Brain microvascular endothelial cell (primary cell): Measurements from ENCODE around the gene VAV2.
A peak's percentile ranks its signal among the peaks of the same experiment; 100 is the strongest.
"Not testable (repeated sequence)": the region's sequence is repeated elsewhere in the genome, so short reads cannot be mapped to it uniquely, and the experiment has no call there.

Experiments used
- DNase-seq: peaks from one replicate; pipeline ENCODE4 v3.0.0-alpha.2; 2020
- H3K27ac ChIP-seq: fragments of 250-450 bp; sonication (Bioruptor Pico); 2 replicates; pipeline ENCODE4 v1.5.1; 2020; ENCODE audit warnings: mild to moderate bottlenecking, moderate library complexity
- H3K27me3 ChIP-seq: fragments of 250-450 bp; sonication (Bioruptor Pico); replicated peaks from 2 replicates; pipeline ENCODE4 v1.5.1; 2020; ENCODE audit warnings: mild to moderate bottlenecking
- H3K36me3 ChIP-seq: fragments of 250-450 bp; sonication (Bioruptor Pico); replicated peaks from 2 replicates; pipeline ENCODE4 v1.5.1; 2020; ENCODE audit warnings: mild to moderate bottlenecking
- H3K4me3 ChIP-seq: 2 replicates; pipeline ENCODE4 v1.5.1; 2011; ENCODE audit warnings: low read depth, mild to moderate bottlenecking, control low read depth, low read length, moderate library complexity
- in situ Hi-C: cut with HindIII; loops from 2 replicates; pipeline ENCODE4 v1.10.0; 2017; ENCODE audit warnings: low sequenced_read_pairs, low pct_ligation_motif_present
- TF ChIP-seq, protein P1 (sequence below): IDR thresholded peaks from 2 replicates; pipeline ENCODE4 v1.5.1; 2011; ENCODE audit warnings: low read depth, mild to moderate bottlenecking, moderate library complexity, low read length, control low read depth, inconsistent platforms; ENCODE audit errors: missing control alignments

Gene VAV2

DNA sequence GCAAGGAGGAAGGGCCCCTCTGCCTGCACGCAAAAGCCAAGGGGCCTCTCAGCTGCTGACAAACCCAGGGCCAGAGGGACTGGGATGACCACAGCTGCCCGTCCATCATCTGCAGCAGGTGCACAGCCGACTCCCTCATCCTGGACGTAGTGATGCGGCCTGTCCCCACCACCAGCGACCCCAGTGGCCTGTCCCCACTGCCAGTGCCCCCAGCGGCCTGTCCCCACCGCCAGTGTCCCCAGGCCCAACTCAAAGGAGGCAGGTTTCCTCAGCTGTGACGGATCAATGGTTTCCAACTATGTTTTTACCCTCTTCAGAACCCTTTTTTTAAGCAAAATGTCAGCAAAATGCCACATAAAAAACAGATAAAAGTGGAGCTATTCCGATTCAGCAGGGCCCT lies 62.5 kb downstream of the VAV2 start:
- DNase-seq = no peak
- Histone ChIP-seq H3K27ac (no peak overlapping the region), H3K4me3 (no peak overlapping the region), H3K36me3 (no peaks in the 10 kb centered on the region), H3K27me3 (no peaks in the 10 kb centered on the region)
- in situ Hi-C loops = no loop called here
- TF ChIP-seq, protein P1, sequence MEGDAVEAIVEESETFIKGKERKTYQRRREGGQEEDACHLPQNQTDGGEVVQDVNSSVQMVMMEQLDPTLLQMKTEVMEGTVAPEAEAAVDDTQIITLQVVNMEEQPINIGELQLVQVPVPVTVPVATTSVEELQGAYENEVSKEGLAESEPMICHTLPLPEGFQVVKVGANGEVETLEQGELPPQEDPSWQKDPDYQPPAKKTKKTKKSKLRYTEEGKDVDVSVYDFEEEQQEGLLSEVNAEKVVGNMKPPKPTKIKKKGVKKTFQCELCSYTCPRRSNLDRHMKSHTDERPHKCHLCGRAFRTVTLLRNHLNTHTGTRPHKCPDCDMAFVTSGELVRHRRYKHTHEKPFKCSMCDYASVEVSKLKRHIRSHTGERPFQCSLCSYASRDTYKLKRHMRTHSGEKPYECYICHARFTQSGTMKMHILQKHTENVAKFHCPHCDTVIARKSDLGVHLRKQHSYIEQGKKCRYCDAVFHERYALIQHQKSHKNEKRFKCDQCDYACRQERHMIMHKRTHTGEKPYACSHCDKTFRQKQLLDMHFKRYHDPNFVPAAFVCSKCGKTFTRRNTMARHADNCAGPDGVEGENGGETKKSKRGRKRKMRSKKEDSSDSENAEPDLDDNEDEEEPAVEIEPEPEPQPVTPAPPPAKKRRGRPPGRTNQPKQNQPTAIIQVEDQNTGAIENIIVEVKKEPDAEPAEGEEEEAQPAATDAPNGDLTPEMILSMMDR = no peak

DNA sequence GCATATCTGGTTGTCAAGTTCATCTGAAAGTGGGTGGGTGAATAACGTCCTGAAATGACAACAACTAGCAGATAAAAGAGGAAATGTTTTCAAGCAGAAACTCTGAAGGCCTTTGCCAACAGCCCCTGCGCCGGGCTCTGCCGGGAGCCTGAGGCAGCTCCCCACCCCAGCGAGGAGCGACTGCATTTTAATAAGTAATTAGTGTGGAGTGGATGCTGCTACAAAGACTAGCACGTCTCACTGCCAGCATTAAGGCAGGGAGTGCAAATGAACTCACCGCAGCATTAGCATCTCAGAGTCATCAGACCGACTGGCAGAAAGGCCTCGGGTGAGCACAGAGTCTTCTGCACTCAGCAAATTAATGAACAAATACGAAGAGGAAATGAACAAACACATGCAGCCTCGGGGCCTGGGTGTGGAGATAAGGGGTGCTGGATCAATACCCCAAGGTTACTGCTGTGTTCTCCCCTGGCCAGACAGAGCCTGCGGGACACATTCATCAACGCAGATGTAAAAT lies 63.8 kb downstream of the VAV2 start:
- no peaks in the 10 kb centered on the region for H3K36me3 ChIP-seq
- no peak overlapping the region for H3K27ac ChIP-seq
- in situ Hi-C loops = no loop called here
- no peak for DNase-seq
- TF ChIP-seq, protein P1 = no peak
- no peak overlapping the region for H3K4me3 ChIP-seq
- no peaks in the 10 kb centered on the region for H3K27me3 ChIP-seq

DNA sequence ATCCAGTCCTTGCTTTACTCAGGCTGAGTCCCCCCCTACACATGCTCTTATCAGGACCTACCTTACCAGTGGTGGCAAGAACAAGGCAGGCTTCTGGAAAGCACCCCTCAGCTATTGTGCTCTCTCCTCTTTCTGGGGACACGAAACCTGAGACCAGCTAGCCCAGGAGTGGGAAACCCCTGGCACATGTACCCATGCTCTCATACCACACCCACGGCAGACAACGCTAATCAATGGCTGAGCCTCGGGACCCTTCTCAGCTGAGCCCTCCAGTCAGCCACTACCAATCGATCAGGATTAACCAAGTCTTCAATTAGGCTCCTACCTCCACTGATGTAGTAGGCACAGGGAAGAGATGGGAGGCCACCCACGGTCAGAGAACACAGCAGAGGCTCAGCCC lies 65.1 kb downstream of the VAV2 start:
- DNase-seq = no peak
- H3K27ac ChIP-seq = no peak overlapping the region
- no peak overlapping the region for H3K4me3 ChIP-seq
- in situ Hi-C loops = no loop called here
- no peaks in the 10 kb centered on the region for H3K36me3 ChIP-seq
- TF ChIP-seq, protein P1 = no peak
- no peaks in the 10 kb centered on the region for H3K27me3 ChIP-seq

DNA sequence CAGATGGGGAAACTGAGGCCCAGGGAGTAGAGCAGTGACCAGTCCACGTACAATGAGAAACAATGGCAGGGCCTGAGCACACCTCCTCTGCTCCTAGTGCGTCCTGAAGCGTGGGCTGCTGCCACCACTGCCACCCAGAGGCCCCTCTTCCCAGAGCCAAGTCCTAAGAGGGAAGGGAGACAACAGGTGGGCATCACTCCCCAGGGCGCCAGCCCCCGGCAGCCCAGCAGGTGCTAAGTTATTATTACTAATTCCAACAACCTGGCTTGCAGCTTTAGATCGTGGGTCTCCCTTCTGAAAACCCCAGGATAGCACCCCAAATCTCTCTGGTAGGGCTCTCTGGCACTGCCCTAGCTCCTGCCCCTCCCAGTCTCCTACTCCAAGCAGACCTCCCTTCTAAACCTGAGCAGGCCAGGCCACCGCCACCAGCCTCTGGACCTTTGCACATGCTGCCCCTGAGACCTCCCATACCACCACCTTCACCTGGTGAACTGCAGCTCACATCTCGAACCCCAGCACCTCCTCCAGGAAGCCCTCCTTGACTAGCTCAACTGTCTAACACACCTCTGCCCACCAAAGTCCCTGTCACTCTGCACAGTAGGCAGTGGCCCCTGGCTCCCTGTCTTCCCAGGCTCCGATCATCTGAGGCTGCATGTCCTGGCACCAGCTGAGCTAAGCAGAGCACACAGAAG lies 65.8 kb downstream of the VAV2 start:
- no peak overlapping the region for H3K4me3 ChIP-seq
- in situ Hi-C loops = no loop called here
- no peak for DNase-seq
- H3K27me3 ChIP-seq = no peaks in the 10 kb centered on the region
- TF ChIP-seq, protein P1 = no peak
- no peaks in the 10 kb centered on the region for H3K36me3 ChIP-seq
- no peak overlapping the region for H3K27ac ChIP-seq

DNA sequence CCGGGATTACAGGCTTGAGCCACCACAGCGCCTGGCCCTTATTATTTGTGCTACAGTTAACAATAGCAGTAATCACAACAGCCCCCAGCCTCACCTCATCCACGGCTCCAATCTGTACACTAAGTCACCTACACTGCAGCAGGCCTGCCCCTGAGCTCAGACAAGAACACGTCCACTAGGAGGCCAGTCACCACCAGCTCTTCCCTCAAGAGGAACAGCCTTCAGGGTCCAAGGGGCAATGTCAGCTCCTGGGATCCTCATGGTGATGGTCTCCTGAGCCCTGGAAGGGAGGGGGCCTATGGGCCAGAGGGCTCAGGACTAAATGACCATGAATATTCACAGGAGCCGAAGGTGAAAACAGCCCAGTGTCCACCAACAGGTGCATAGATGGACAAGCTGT lies 67.7 kb downstream of the VAV2 start:
- Histone ChIP-seq H3K27me3 (no peaks in the 10 kb centered on the region), H3K27ac (no peak overlapping the region), H3K4me3 (no peak overlapping the region), H3K36me3 (no peaks in the 10 kb centered on the region)
- TF ChIP-seq, protein P1 = peak; percentile 36
- in situ Hi-C loops = no loop called here
- DNase-seq = no peak

DNA sequence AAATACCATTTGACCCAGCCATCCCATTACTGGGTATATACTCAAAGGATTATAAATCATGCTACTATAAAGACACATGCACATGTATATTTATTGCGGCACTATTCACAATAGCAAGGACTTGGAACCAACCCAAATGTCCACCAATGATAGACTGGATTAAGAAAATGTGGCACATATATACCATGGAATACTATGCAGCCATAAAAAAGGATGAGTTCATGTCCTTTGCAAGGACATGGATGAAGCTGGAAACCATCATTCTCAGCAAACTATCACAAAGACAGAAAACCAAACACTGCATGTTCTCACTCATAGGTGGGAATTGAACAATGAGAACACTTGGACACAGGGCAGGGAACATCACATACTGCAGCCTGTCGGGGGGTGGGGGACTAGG lies 68.5 kb downstream of the VAV2 start:
- H3K4me3 ChIP-seq, H3K27me3 ChIP-seq, H3K27ac ChIP-seq, DNase-seq, H3K36me3 ChIP-seq, in situ Hi-C loops: not testable (repeated sequence)
